WERI-Rb-1 (cell line): ENCODE results near the gene TAC4.

Experiments used
- DNase-seq: peaks from one replicate; pipeline ENCODE4 v3.0.0-alpha.2; 2020
- H3K27ac ChIP-seq: fragments of 250-450 bp; sonication (Bioruptor Pico); 2 replicates; pipeline ENCODE4 v1.5.1; 2020; ENCODE audit warnings: mild to moderate bottlenecking, moderate library complexity
- H3K27me3 ChIP-seq: fragments of 250-450 bp; sonication (Bioruptor Pico); 2 replicates; pipeline ENCODE4 v1.5.1; 2021; ENCODE audit warnings: mild to moderate bottlenecking, low read depth, moderate library complexity; ENCODE audit not compliant: insufficient read depth, severe bottlenecking
- H3K36me3 ChIP-seq: fragments of 250-450 bp; sonication (Bioruptor Pico); 2 replicates; pipeline ENCODE4 v1.5.1; 2020; ENCODE audit warnings: mild to moderate bottlenecking, moderate library complexity
- H3K4me3 ChIP-seq: 2 replicates; pipeline ENCODE4 v1.5.1; 2011; ENCODE audit warnings: low read depth, mild to moderate bottlenecking, control low read depth, low read length
- H3K9me3 ChIP-seq: fragments of 250-450 bp; sonication (Bioruptor Pico); 2 replicates; pipeline ENCODE4 v1.5.1; 2021; ENCODE audit warnings: mild to moderate bottlenecking, moderate library complexity; ENCODE audit not compliant: severe bottlenecking
- TF ChIP-seq, protein P1 (sequence below): IDR thresholded peaks from 2 replicates; pipeline ENCODE4 v1.5.1; 2011; ENCODE audit warnings: low read depth, mild to moderate bottlenecking, control low read depth, inconsistent platforms, low read length

Gene TAC4

DNA sequence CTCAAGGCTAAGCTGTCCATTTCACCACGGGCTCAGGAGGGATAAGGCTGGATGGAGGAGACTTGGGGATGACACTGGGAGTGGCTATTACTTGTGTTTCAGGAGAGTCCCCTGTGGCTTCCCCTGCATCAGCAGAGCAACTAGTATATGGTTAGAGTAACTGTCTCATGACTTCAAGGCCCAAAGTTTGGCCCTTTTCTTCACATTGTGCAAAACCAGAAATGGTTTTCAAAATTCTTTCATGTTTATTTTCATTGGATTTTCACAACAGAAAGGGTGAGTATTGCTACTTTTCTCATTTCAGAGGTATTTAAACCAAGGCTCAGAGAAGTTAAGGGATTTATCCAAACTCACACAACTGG is 18.1 kb upstream of the TAC4 start:
- H3K36me3 ChIP-seq, result no peaks in the 10 kb centered on the region
- no peak overlapping the region for H3K27ac ChIP-seq
- TF ChIP-seq, protein P1, sequence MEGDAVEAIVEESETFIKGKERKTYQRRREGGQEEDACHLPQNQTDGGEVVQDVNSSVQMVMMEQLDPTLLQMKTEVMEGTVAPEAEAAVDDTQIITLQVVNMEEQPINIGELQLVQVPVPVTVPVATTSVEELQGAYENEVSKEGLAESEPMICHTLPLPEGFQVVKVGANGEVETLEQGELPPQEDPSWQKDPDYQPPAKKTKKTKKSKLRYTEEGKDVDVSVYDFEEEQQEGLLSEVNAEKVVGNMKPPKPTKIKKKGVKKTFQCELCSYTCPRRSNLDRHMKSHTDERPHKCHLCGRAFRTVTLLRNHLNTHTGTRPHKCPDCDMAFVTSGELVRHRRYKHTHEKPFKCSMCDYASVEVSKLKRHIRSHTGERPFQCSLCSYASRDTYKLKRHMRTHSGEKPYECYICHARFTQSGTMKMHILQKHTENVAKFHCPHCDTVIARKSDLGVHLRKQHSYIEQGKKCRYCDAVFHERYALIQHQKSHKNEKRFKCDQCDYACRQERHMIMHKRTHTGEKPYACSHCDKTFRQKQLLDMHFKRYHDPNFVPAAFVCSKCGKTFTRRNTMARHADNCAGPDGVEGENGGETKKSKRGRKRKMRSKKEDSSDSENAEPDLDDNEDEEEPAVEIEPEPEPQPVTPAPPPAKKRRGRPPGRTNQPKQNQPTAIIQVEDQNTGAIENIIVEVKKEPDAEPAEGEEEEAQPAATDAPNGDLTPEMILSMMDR, result no peak
- no peak overlapping the region for H3K4me3 ChIP-seq
- H3K9me3 ChIP-seq, result no peaks in the 10 kb centered on the region
- no peak for DNase-seq
- no peaks in the 10 kb centered on the region for H3K27me3 ChIP-seq

DNA sequence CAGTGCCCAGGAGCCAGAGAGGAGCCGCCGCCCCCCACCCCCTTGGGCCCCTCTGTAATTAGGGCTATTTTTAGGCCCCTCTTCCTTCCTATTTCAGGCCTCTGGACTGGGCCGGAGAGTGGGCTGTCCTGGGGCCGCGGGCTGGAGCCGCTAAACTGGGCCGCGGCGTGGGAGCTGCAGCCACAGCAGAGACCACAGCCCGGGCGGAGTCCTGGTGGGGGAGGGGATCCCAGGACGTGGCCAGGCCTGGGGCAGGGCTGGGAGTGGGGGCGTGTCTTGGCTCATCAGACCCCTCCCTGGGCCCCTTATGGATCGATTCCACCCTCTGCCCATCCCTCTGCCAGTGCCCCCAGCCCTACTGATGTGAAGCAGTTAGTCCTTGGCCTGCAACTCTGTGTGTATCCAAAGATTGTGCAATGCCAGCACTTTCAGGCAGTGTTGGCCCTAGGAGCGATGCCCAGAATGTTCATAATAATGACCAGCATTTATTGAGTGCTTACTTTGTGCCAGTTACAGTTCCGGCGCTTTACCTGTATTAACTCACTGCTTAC is 15.0 kb upstream of the TAC4 start:
- H3K4me3 ChIP-seq, result no peak overlapping the region
- no peaks in the 10 kb centered on the region for H3K36me3 ChIP-seq
- TF ChIP-seq, protein P1, result no peak
- no peak overlapping the region for H3K27ac ChIP-seq
- H3K9me3 ChIP-seq, result no peaks in the 10 kb centered on the region
- no peak for DNase-seq
- H3K27me3 ChIP-seq, result no peaks in the 10 kb centered on the region

DNA sequence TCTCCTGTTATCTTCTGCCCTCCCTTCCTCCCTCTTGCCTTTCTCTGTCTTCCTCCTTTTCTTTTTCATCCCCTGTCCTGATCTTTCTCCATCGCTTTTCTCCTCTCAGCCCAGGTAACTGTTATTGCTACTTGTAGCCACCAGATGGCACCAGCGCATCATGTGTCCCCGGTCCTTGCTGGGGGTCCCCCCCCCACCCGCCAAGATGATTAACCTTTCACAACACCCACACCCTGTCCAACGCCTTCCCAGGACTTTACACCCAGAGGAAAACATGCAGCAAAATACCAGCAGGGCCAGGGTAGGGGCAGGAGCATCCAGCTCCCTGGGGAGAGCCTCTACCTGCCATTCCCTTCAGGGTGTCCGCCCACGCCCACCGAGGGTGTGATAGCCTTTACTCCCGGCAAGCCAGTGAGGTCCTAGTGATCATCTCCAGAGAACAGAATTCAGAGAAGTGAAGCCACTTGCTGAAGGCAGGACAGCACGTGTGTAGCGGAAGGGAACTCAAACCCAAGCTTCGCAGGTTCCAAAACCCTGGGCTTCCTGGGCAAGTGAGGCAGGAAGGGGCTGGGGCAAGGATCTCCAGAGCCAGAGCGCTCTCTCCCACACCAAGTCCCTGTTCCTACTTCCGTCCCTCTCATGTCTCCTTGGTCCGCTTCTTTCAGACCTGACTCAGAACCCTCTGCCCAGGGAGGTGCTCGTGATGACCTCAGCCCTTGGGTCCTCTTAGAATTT is 13.4 kb upstream of the TAC4 start:
- H3K27ac ChIP-seq, result no peak overlapping the region
- H3K27me3 ChIP-seq, result no peaks in the 10 kb centered on the region
- H3K4me3 ChIP-seq, result no peak overlapping the region
- TF ChIP-seq, protein P1, result peak; percentile 87
- no peaks in the 10 kb centered on the region for H3K36me3 ChIP-seq
- H3K9me3 ChIP-seq, result no peaks in the 10 kb centered on the region
- peak; percentile 74 for DNase-seq

DNA sequence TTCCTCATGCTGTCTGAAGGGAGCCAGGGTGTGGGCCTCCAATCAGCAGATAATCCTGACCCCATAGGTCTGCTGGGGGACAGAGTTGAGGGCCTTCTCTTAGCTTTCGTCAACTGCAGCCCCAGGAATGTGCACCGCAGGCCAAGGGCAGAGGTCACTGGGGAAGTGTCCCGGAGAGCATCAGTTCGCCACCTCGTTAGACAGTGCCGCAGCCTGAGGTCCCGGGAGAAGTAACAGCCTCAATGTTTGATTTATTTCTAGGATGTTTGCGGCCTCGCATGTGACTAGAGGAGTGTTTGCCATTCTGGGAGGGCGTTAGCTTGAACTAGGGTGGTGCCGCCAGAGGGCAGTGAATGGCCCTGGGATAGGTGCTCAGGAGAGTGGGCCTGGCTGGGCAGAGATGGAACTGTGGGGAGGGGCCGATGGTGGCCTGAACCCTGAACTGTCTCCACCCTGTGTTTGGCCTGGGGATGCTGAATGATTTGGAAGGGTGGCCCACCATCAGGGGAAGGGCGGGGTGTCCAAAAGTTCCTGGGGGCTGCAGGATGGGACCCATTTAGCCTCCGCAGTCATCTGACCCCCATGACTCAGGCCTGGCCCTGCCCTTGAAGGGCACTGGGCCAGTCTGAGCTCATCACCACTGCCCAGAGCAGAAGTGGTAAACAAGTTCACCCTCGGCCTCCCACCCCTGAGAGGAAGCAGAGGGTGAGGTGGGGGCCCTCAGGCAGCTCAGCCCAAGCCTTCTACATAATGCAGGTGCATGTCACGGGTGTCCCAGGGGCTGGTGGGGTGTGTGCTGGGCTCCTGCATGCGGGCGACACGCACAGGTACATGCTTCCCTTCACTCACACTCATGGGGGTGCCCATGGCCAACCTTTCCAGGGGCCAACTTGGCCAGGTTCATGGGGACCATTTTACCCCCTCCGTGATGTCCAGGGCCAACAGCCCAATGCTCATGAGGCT is 12.4 kb upstream of the TAC4 start:
- DNase-seq, result no peak
- no peaks in the 10 kb centered on the region for H3K36me3 ChIP-seq
- no peak overlapping the region for H3K4me3 ChIP-seq
- TF ChIP-seq, protein P1, result no peak
- no peak overlapping the region for H3K27ac ChIP-seq
- H3K27me3 ChIP-seq, result no peaks in the 10 kb centered on the region
- no peaks in the 10 kb centered on the region for H3K9me3 ChIP-seq

DNA sequence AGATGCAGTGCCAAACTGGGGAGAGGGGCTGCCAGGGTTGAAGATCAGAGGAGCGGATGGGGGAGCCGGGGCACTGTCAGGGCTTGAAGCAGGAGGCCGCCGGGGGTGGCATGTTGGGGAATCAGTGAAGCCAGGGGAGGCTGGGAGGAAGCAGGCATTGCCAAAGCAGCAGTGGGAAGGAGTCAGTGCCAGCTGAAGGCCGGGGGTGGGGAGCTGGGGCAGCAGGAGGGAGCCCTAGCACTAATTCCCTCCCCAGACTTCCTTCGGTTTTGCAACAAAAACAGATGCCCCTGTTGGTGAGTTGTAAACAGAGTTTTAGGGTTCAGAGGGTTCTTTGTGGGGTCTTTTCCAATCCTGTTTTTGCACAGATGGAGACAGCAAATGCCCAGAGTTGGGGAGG is 10.9 kb upstream of the TAC4 start:
- H3K27ac ChIP-seq, result no peak overlapping the region
- no peaks in the 10 kb centered on the region for H3K9me3 ChIP-seq
- no peaks in the 10 kb centered on the region for H3K27me3 ChIP-seq
- no peaks in the 10 kb centered on the region for H3K36me3 ChIP-seq
- no peak overlapping the region for H3K4me3 ChIP-seq
- no peak for DNase-seq
- TF ChIP-seq, protein P1, result no peak
